ENCODE results near the gene RNGTT. TPM values are rescaled to one million over a fixed set of nuclear protein-coding genes. Genes with fewer than 3 reads are reported as not detected.

Gene RNGTT
- total RNA-seq, 1 donor from 2014 or later, result 18.2 TPM

GRCh38 chr6:88653936-88654335 lies 309.5 kb downstream of the RNGTT start:
- TF ChIP-seq POLR2AphosphoS5 (IDR thresholded peaks at IDR 0.05; ENCODE audit: insufficient read depth in 1 of 2, low read depth in 1 of 2) (no peak), POLR2A (IDR thresholded peaks at IDR 0.05) (no peak), CTCF (IDR thresholded peaks at IDR 0.05) (no peak)
- Histone ChIP-seq H3K4me3 (no peak overlapping the region), H3K36me3 (no peaks in the 10 kb centered on the region), H3K4me1 (no peaks in the 10 kb centered on the region), H3K27ac (no peak overlapping the region), H3K27me3 (no peaks in the 10 kb centered on the region), H3K9me3 (peaks cover 4% of the 10 kb centered on the region)
- DNase-seq (ENCODE audit: extremely low spot score in 2 of 2), result no peak
- intact Hi-C loops (cut with DNase I), result no loop called here

- no peaks in the 10 kb centered on the region for H3K9me3 ChIP-seq
- H3K4me1 ChIP-seq, result no peaks in the 10 kb centered on the region
- intact Hi-C loops (cut with DNase I), result no loop called here
- TF ChIP-seq POLR2AphosphoS5 (IDR thresholded peaks at IDR 0.05; ENCODE audit: insufficient read depth in 1 of 2, low read depth in 1 of 2) (no peak), POLR2A (IDR thresholded peaks at IDR 0.05) (no peak), CTCF (IDR thresholded peaks at IDR 0.05) (no peak)
- DNase-seq (ENCODE audit: extremely low spot score in 2 of 2), result no peak
- no peaks in the 10 kb centered on the region for H3K36me3 ChIP-seq
- no peak overlapping the region for H3K27ac ChIP-seq
- H3K4me3 ChIP-seq, result no peak overlapping the region
- H3K27me3 ChIP-seq, result no peaks in the 10 kb centered on the region
These were observed 312.0 kb downstream of the RNGTT start for GRCh38 chr6:88651400-88651799.

- Histone ChIP-seq H3K4me3 (no peak overlapping the region), H3K36me3 (no peaks in the 10 kb centered on the region), H3K27ac (no peak overlapping the region), H3K9me3 (no peaks in the 10 kb centered on the region), H3K27me3 (no peaks in the 10 kb centered on the region), H3K4me1 (no peaks in the 10 kb centered on the region)
- TF ChIP-seq CTCF (IDR thresholded peaks at IDR 0.05), result no peak
- no peak for TF ChIP-seq POLR2AphosphoS5 (IDR thresholded peaks at IDR 0.05; ENCODE audit: insufficient read depth in 1 of 2, low read depth in 1 of 2)
- no peak for TF ChIP-seq POLR2A (IDR thresholded peaks at IDR 0.05)
- intact Hi-C loops (cut with DNase I), result no loop called here
- DNase-seq (ENCODE audit: extremely low spot score in 2 of 2), result no peak
These were observed 312.4 kb downstream of the RNGTT start for GRCh38 chr6:88650979-88651378.

- Histone ChIP-seq H3K9me3 (no peaks in the 10 kb centered on the region), H3K4me1 (no peaks in the 10 kb centered on the region), H3K27ac (no peak overlapping the region), H3K36me3 (no peaks in the 10 kb centered on the region), H3K27me3 (no peaks in the 10 kb centered on the region), H3K4me3 (no peak overlapping the region)
- no peak for DNase-seq (ENCODE audit: extremely low spot score in 2 of 2)
- no peak for TF ChIP-seq POLR2AphosphoS5 (IDR thresholded peaks at IDR 0.05; ENCODE audit: insufficient read depth in 1 of 2, low read depth in 1 of 2)
- intact Hi-C loops (cut with DNase I), result no loop called here
These were observed 313.3 kb downstream of the RNGTT start for GRCh38 chr6:88650029-88650619.

- intact Hi-C loops (cut with DNase I), result no loop called here
- Histone ChIP-seq H3K4me3 (no peak overlapping the region), H3K27me3 (no peaks in the 10 kb centered on the region), H3K9me3 (no peaks in the 10 kb centered on the region), H3K4me1 (no peaks in the 10 kb centered on the region), H3K36me3 (no peaks in the 10 kb centered on the region), H3K27ac (no peak overlapping the region)
- TF ChIP-seq CTCF (IDR thresholded peaks at IDR 0.05) (no peak), POLR2AphosphoS5 (IDR thresholded peaks at IDR 0.05; ENCODE audit: insufficient read depth in 1 of 2, low read depth in 1 of 2) (no peak), POLR2A (IDR thresholded peaks at IDR 0.05) (no peak)
- DNase-seq (ENCODE audit: extremely low spot score in 2 of 2), result no peak
These were observed 322.1 kb downstream of the RNGTT start for GRCh38 chr6:88641178-88641903.

Data from vagina (tissue), 2 donors.